Keratinocyte (primary cell): ENCODE results near the gene DHRSX. TPM values are rescaled to one million over a fixed set of nuclear protein-coding genes. Genes with fewer than 3 reads are reported as not detected.

Source experiments
- DNase-seq: peaks from one replicate; pipeline ENCODE4 v3.0.0-alpha.2; 2011; ENCODE audit warnings: low read depth, missing footprints, low spot score
- FAIRE-seq: peaks from 2 replicates; lab custom pipeline; 2011; peaks lifted over from hg19 to GRCh38; lab: Jason Lieb, UNC
- H2AFZ ChIP-seq: 2 replicates; pipeline ENCODE4 v1.6.0; 2012; ENCODE audit warnings: low read length, control low read depth, inconsistent platforms; ENCODE audit not compliant: control insufficient read depth
- H3K27ac ChIP-seq: 2 replicates; pipeline ENCODE4 v1.5.1; 2011; ENCODE audit warnings: low read length; ENCODE audit not compliant: control insufficient read depth, insufficient read depth
- H3K27me3 ChIP-seq: 3 replicates; pipeline ENCODE4 v1.6.0; 2011; ENCODE audit warnings: low read length; ENCODE audit not compliant: control insufficient read depth, insufficient read depth; ENCODE audit errors: extremely low read depth
- H3K36me3 ChIP-seq, 2 experiments: 2 replicates in 1 of 2; 3 replicates in 1 of 2; pipeline ENCODE4 v1.5.1; 2011; ENCODE audit warnings: low read length in 2 of 2, mild to moderate bottlenecking in 1 of 2; ENCODE audit not compliant: control insufficient read depth in 2 of 2, insufficient read depth in 2 of 2; ENCODE audit errors: extremely low read depth in 1 of 2
- H3K4me1 ChIP-seq: 3 replicates; pipeline ENCODE4 v1.5.1; 2011; ENCODE audit warnings: low read length; ENCODE audit not compliant: control insufficient read depth, insufficient read depth; ENCODE audit errors: extremely low read depth
- H3K4me2 ChIP-seq: 3 replicates; pipeline ENCODE4 v1.6.0; 2011; ENCODE audit warnings: low read depth, low read length; ENCODE audit not compliant: control insufficient read depth, insufficient read depth; ENCODE audit errors: extremely low read depth
- H3K4me3 ChIP-seq, 3 experiments: fragments of 200-600 bp in 1 of 3; sonication (generic) in 1 of 3; 2 replicates in 2 of 3; 3 replicates in 1 of 3; pipeline ENCODE4 v1.5.1; 2011 to 2016; ENCODE audit warnings: low read length in 3 of 3, mild to moderate bottlenecking in 3 of 3, control low read depth in 2 of 3, inconsistent platforms in 1 of 3, low read depth in 1 of 3, mixed read lengths in 1 of 3, mixed run types in 1 of 3, moderate library complexity in 1 of 3; ENCODE audit not compliant: control insufficient read depth in 2 of 3, insufficient read depth in 2 of 3; ENCODE audit errors: extremely low read depth in 1 of 3
- H3K79me2 ChIP-seq: 2 replicates; pipeline ENCODE4 v1.6.0; 2012; ENCODE audit warnings: low read length; ENCODE audit not compliant: control insufficient read depth, insufficient read depth
- H3K9ac ChIP-seq: 3 replicates; pipeline ENCODE4 v1.6.0; 2011; ENCODE audit warnings: low read length; ENCODE audit not compliant: control insufficient read depth, insufficient read depth; ENCODE audit errors: extremely low read depth
- H3K9me1 ChIP-seq: 3 replicates; pipeline ENCODE4 v1.6.0; 2011; ENCODE audit warnings: low read length; ENCODE audit not compliant: control insufficient read depth, insufficient read depth; ENCODE audit errors: extremely low read depth
- H3K9me3 ChIP-seq: 2 replicates; pipeline ENCODE4 v1.5.1; 2012; ENCODE audit warnings: low read depth, low read length; ENCODE audit not compliant: control insufficient read depth
- H4K20me1 ChIP-seq: 3 replicates; pipeline ENCODE4 v1.6.0; 2011; ENCODE audit warnings: low read length; ENCODE audit not compliant: control insufficient read depth, insufficient read depth; ENCODE audit errors: extremely low read depth
- CTCF ChIP-seq, 3 experiments: IDR thresholded peaks in 1 of 3; conservative IDR thresholded peaks in 1 of 3; optimal IDR thresholded peaks in 1 of 3; 2 replicates in 2 of 3; 3 replicates in 1 of 3; pipeline versions ENCODE3 to v1.5.1; 2011; ENCODE audit warnings: low read length in 3 of 3, mild to moderate bottlenecking in 3 of 3, moderate library complexity in 2 of 3, control low read depth in 1 of 3, inconsistent platforms in 1 of 3; ENCODE audit not compliant: insufficient read depth in 2 of 3; ENCODE audit errors: extremely low read depth in 1 of 3
- EZH2 ChIP-seq: IDR thresholded peaks from one replicate; pipeline ENCODE4 v1.6.1; 2012; ENCODE audit warnings: inconsistent platforms, mild to moderate bottlenecking, low read length, moderate library complexity
- dilution Hi-C: fragments of 300-500 bp; cut with MboI; formaldehyde crosslinking; loops from one replicate; pipeline ENCODE4 v1.7.0; 2020; ENCODE audit warnings: low sequenced_read_pairs; ENCODE audit not compliant: extremely low pct_ligation_motif_present
- polyA plus RNA-seq, 5 experiments: library from polyadenylated mRNA; depleted of rRNA in 3 of 5; stranded (reverse) in 3 of 5; stranded (forward) in 1 of 5; unstranded in 1 of 5; fragments of >200 nt; gene quantifications; 1 replicate in 1 of 5; 2 replicates in 3 of 5; 3 replicates in 1 of 5; pipeline versions ENCODE4 v1.2.1 to v1.2.3, GENCODE V29; 2011 to 2012; ENCODE audit warnings: missing spikeins in 2 of 5, low read depth in 1 of 5, low replicate concordance in 1 of 5

The DHRSX gene
- polyA plus RNA-seq, 1 donor (not counting 4 experiments of a cell fraction or from before 2014, with no cell fraction given), result 20.4 TPM

GRCh38 chrX:2430265-2430825 lies 70.4 kb downstream of the DHRSX start:
- Histone ChIP-seq H2AFZ (no peak overlapping the region), H3K27me3 (no peaks in the 10 kb centered on the region), H3K9me1 (no peaks in the 10 kb centered on the region), H3K4me1 (no peaks in the 10 kb centered on the region), H3K9me3 (no peaks in the 10 kb centered on the region), H3K79me2 (no peaks in the 10 kb centered on the region), H3K27ac (no peak overlapping the region), H3K36me3 (peaks cover 0 to 5% of the 10 kb centered on the region in 2 experiments), H3K9ac (no peak overlapping the region), H3K4me2 (no peak overlapping the region), H3K4me3 (no peak overlapping the region), H4K20me1 (no peaks in the 10 kb centered on the region)
- dilution Hi-C loops, result no loop called here
- FAIRE-seq (no peak), DNase-seq (no peak)
- no peak for TF ChIP-seq CTCF (optimal IDR thresholded peaks at IDR 0.05 in 1 of 3, IDR thresholded peaks at IDR 0.05 in 1 of 3, conservative IDR thresholded peaks at IDR 0.05 in 1 of 3; ENCODE audit: extremely low read depth in 1 of 3, insufficient read depth in 2 of 3, low read length in 3 of 3)
- no peak for TF ChIP-seq EZH2

- TF ChIP-seq CTCF (optimal IDR thresholded peaks at IDR 0.05 in 1 of 3, IDR thresholded peaks at IDR 0.05 in 1 of 3, conservative IDR thresholded peaks at IDR 0.05 in 1 of 3; ENCODE audit: extremely low read depth in 1 of 3, insufficient read depth in 2 of 3, low read length in 3 of 3) (no peak), EZH2 (no peak)
- Histone ChIP-seq H3K4me1 (no peaks in the 10 kb centered on the region), H3K79me2 (no peaks in the 10 kb centered on the region), H3K27ac (no peak overlapping the region), H3K9me3 (no peaks in the 10 kb centered on the region), H3K4me3 (no peak overlapping the region), H3K9ac (no peak overlapping the region), H3K4me2 (no peak overlapping the region), H2AFZ (no peak overlapping the region), H4K20me1 (no peaks in the 10 kb centered on the region), H3K9me1 (no peaks in the 10 kb centered on the region), H3K27me3 (no peaks in the 10 kb centered on the region), H3K36me3 (no peaks in the 10 kb centered on the region)
- no peak for FAIRE-seq
- DNase-seq, result no peak
- dilution Hi-C loops, result no loop called here
Measured at GRCh38 chrX:2427737-2428136, 73.0 kb downstream of the DHRSX start.
